Measurements from ENCODE around the gene CTXN1.

- TF ChIP-seq CTCF (conservative IDR thresholded peaks at IDR 0.05), result no peak
- TF ChIP-seq ZFX (IDR thresholded peaks at IDR 0.05), result no peak
Observed at GRCh38 chr19:7883796-7884570, 42.0 kb downstream of the CTXN1 start.
